Measurements from ENCODE around the gene LRP3.

LRP3 gene

GRCh38 chr19:33192010-33192409 lies 2.1 kb upstream of the LRP3 start:
- no peak for TF ChIP-seq ZNF274 (IDR thresholded peaks at IDR 0.05; ENCODE audit: low read depth, low read length)
- no peak overlapping the region for H3K4me3 ChIP-seq (ENCODE audit: low read length)

GRCh38 chr19:33193269-33193864 lies 763 bp upstream of the LRP3 start:
- no peak overlapping the region for H3K4me3 ChIP-seq (ENCODE audit: low read length)

GRCh38 chr19:33194532-33194885 lies 379 bp downstream of the LRP3 start:
- no peak for TF ChIP-seq ZNF274 (IDR thresholded peaks at IDR 0.05; ENCODE audit: low read depth, low read length)
- H3K4me3 ChIP-seq (ENCODE audit: low read length) = peak overlapping the region; percentile 18; the same call in 1 of the 2 replicates

More at GRCh38 chr19:33193269-33193864, 763 bp upstream of the LRP3 start:
- TF ChIP-seq ZNF274 (IDR thresholded peaks at IDR 0.05; ENCODE audit: low read depth, low read length) = no peak

- peak overlapping the region; percentile 18; the same call in 1 of the 2 replicates for H3K4me3 ChIP-seq (ENCODE audit: low read length)
- no peak for TF ChIP-seq ZNF274 (IDR thresholded peaks at IDR 0.05; ENCODE audit: low read depth, low read length)
These were observed 935 bp downstream of the LRP3 start for GRCh38 chr19:33194886-33195644.

- TF ChIP-seq ZNF274 (IDR thresholded peaks at IDR 0.05; ENCODE audit: low read depth, low read length) = no peak
- H3K4me3 ChIP-seq (ENCODE audit: low read length) = no peak overlapping the region; the same call in 1 of the 2 replicates
These were observed 1.7 kb downstream of the LRP3 start for GRCh38 chr19:33195645-33196347.

GRCh38 chr19:33196446-33197193 lies 2.5 kb downstream of the LRP3 start:
- no peak for TF ChIP-seq ZNF274 (IDR thresholded peaks at IDR 0.05; ENCODE audit: low read depth, low read length)
- H3K4me3 ChIP-seq (ENCODE audit: low read length) = no peak overlapping the region

GRCh38 chr19:33197591-33198000 lies 3.5 kb downstream of the LRP3 start:
- TF ChIP-seq ZNF274 (IDR thresholded peaks at IDR 0.05; ENCODE audit: low read depth, low read length) = no peak
- no peak overlapping the region for H3K4me3 ChIP-seq (ENCODE audit: low read length)

- TF ChIP-seq ZNF274 (IDR thresholded peaks at IDR 0.05; ENCODE audit: low read depth, low read length) = no peak
- no peak overlapping the region for H3K4me3 ChIP-seq (ENCODE audit: low read length)
These were observed 4.0 kb downstream of the LRP3 start for GRCh38 chr19:33198169-33198568.

- no peak for TF ChIP-seq ZNF274 (IDR thresholded peaks at IDR 0.05; ENCODE audit: low read depth, low read length)
- no peak overlapping the region for H3K4me3 ChIP-seq (ENCODE audit: low read length)
These were observed 5.5 kb downstream of the LRP3 start for GRCh38 chr19:33199441-33200265.

GRCh38 chr19:33201473-33201872 lies 7.3 kb downstream of the LRP3 start:
- no peak for TF ChIP-seq ZNF274 (IDR thresholded peaks at IDR 0.05; ENCODE audit: low read depth, low read length)
- H3K4me3 ChIP-seq (ENCODE audit: low read length) = no peak overlapping the region

- TF ChIP-seq ZNF274 (IDR thresholded peaks at IDR 0.05; ENCODE audit: low read depth, low read length) = no peak
These were observed 7.9 kb downstream of the LRP3 start for GRCh38 chr19:33201886-33202545.

GRCh38 chr19:33202546-33203507 lies 8.7 kb downstream of the LRP3 start:
- H3K4me3 ChIP-seq (ENCODE audit: low read length) = no peak overlapping the region
- TF ChIP-seq ZNF274 (IDR thresholded peaks at IDR 0.05; ENCODE audit: low read depth, low read length) = no peak

More at GRCh38 chr19:33201886-33202545, 7.9 kb downstream of the LRP3 start:
- H3K4me3 ChIP-seq (ENCODE audit: low read length) = no peak overlapping the region
